MCF 10A (cell line): ENCODE results near the gene RGL4. TPM values are rescaled to one million over a fixed set of nuclear protein-coding genes. Genes with fewer than 3 reads are reported as not detected.

Experiments used
- BruUV-seq: library from RNA; stranded (reverse); fragments of 400-500 nt; replicated peaks from 2 replicates; lab custom pipeline; 2021; lab: Mats Ljungman, UMichigan
- CTCF ChIA-PET: fragments of 300-600 bp; sonication (Branson Sonifier 250); formaldehyde crosslinking; extraction: SDS; loops from one replicate; lab custom pipeline; 2021; ENCODE audit warnings: antibody characterized with exemption, inconsistent platforms; lab: Yijun Ruan, JAX
- POLR2A ChIA-PET: fragments of 300-600, 350-650 bp; sonication (Branson Sonifier 250); formaldehyde crosslinking; extraction: SDS; loops from one replicate; lab custom pipeline; 2020; ENCODE audit warnings: antibody characterized with exemption, inconsistent platforms; lab: Yijun Ruan, JAX
- DNase-seq: peaks from one replicate; pipeline ENCODE4 v3.0.0-alpha.2; 2018; ENCODE audit not compliant: unreplicated experiment
- H3K27ac Mint-ChIP-seq: one replicate; pipeline ENCODE4 v1.8.0; 2022; ENCODE audit warnings: mild to moderate bottlenecking, low read depth, mixed read lengths; ENCODE audit not compliant: unreplicated experiment
- H3K27me3 Mint-ChIP-seq: one replicate; pipeline ENCODE4 v1.8.0; 2022; ENCODE audit warnings: mixed read lengths; ENCODE audit not compliant: insufficient read depth, unreplicated experiment
- H3K36me3 Mint-ChIP-seq: one replicate; pipeline ENCODE4 v1.8.0; 2022; ENCODE audit warnings: mild to moderate bottlenecking, moderate library complexity, mixed read lengths; ENCODE audit not compliant: insufficient read depth, unreplicated experiment
- H3K4me1 Mint-ChIP-seq: one replicate; pipeline ENCODE4 v1.8.0; 2022; ENCODE audit warnings: mixed read lengths; ENCODE audit not compliant: insufficient read depth, unreplicated experiment
- H3K4me3 Mint-ChIP-seq: one replicate; pipeline ENCODE4 v1.8.0; 2022; ENCODE audit warnings: mild to moderate bottlenecking, moderate library complexity, mixed read lengths; ENCODE audit not compliant: unreplicated experiment
- H3K9me3 Mint-ChIP-seq: one replicate; pipeline ENCODE4 v1.8.0; 2022; ENCODE audit warnings: mixed read lengths; ENCODE audit not compliant: unreplicated experiment
- intact Hi-C: fragments of 100-400 bp; cut with micrococcal nuclease; formaldehyde crosslinking; loops from 2 replicates; pipeline ENCODE4 v1.14.1; 2022
- total RNA-seq: library from RNA; stranded (reverse); gene quantifications from 2 replicates; pipeline ENCODE4 v1.2.3, GENCODE V29; 2022
- TF ChIP-seq, protein P1 (sequence below): fragments of 200-600 bp; IDR thresholded peaks from one replicate; pipeline ENCODE4 v1.8.0; 2022; ENCODE audit warnings: antibody characterized with exemption, mild to moderate bottlenecking; ENCODE audit not compliant: unreplicated experiment

Gene RGL4
- total RNA-seq, 1 experiment from 2014 or later = not detected

- TF ChIP-seq, protein P1, sequence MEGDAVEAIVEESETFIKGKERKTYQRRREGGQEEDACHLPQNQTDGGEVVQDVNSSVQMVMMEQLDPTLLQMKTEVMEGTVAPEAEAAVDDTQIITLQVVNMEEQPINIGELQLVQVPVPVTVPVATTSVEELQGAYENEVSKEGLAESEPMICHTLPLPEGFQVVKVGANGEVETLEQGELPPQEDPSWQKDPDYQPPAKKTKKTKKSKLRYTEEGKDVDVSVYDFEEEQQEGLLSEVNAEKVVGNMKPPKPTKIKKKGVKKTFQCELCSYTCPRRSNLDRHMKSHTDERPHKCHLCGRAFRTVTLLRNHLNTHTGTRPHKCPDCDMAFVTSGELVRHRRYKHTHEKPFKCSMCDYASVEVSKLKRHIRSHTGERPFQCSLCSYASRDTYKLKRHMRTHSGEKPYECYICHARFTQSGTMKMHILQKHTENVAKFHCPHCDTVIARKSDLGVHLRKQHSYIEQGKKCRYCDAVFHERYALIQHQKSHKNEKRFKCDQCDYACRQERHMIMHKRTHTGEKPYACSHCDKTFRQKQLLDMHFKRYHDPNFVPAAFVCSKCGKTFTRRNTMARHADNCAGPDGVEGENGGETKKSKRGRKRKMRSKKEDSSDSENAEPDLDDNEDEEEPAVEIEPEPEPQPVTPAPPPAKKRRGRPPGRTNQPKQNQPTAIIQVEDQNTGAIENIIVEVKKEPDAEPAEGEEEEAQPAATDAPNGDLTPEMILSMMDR = no peak
- Mint-ChIP-seq H3K4me3 (peak overlapping the region; percentile 56), H3K4me1 (no peaks in the 10 kb centered on the region), H3K36me3 (peaks cover 9% of the 10 kb centered on the region), H3K27me3 (no peaks in the 10 kb centered on the region), H3K27ac (no peak overlapping the region), H3K9me3 (no peaks in the 10 kb centered on the region)
- ChIA-PET CTCF (interaction anchor here (0.8 kb wide), 1 partner anchor 143 kb away, joined by 4 read pairs; no protein-coding TSS in a partner anchor), POLR2A (interaction anchor here (0.7 to 0.9 kb wide), 2 partner anchors 12 to 431 kb away, joined by 4 read pairs; no protein-coding TSS in a partner anchor)
- BruUV-seq = no TSS peak
- DNase-seq = no peak
- intact Hi-C loops = no loop called here
Observed at GRCh38 chr22:23715806-23716375, 25.1 kb downstream of the RGL4 start.

GRCh38 chr22:23716811-23717801 lies 26.3 kb downstream of the RGL4 start:
- POLR2A ChIA-PET = interaction anchor here (0.6 to 1.2 kb wide), 4 partner anchors 33 to 432 kb away, joined by 3 to 6 read pairs (median 4); partner anchors contain the start of gene ZNF70
- intact Hi-C loops = no loop called here
- TSS peak; percentile 42 for BruUV-seq

GRCh38 chr22:23718371-23719165 lies 27.8 kb downstream of the RGL4 start:
- BruUV-seq = no TSS peak
- no peaks in the 10 kb centered on the region for H3K27me3 Mint-ChIP-seq
- no peaks in the 10 kb centered on the region for H3K9me3 Mint-ChIP-seq
- no peaks in the 10 kb centered on the region for H3K4me1 Mint-ChIP-seq
- intact Hi-C loops = no loop called here
- peak; percentile 41 for DNase-seq
- H3K4me3 Mint-ChIP-seq = no peak overlapping the region
- ChIA-PET CTCF (interaction anchor here (0.7 to 1.1 kb wide), 3 partner anchors 131 to 441 kb away, joined by 3 to 4 read pairs (median 3); no protein-coding TSS in a partner anchor), POLR2A (interaction anchor here (0.6 to 1.2 kb wide), 4 partner anchors 14 to 538 kb away, joined by 3 to 6 read pairs (median 3); partner anchors contain the start of gene BCR)
- no peak overlapping the region for H3K27ac Mint-ChIP-seq
- TF ChIP-seq, protein P1 = no peak
- H3K36me3 Mint-ChIP-seq = no peaks in the 10 kb centered on the region

More at GRCh38 chr22:23716811-23717801, 26.3 kb downstream of the RGL4 start:
- H3K9me3 Mint-ChIP-seq = no peaks in the 10 kb centered on the region
- peak overlapping the region; percentile 74 for H3K4me3 Mint-ChIP-seq
- H3K36me3 Mint-ChIP-seq = peaks cover 5% of the 10 kb centered on the region
- CTCF ChIA-PET = interaction anchor here (0.8 to 1.1 kb wide), 2 partner anchors 133 to 141 kb away, joined by 3 to 4 read pairs; no protein-coding TSS in a partner anchor
- peak; percentile 82 for DNase-seq
- no peaks in the 10 kb centered on the region for H3K4me1 Mint-ChIP-seq
- no peak overlapping the region for H3K27ac Mint-ChIP-seq
- no peaks in the 10 kb centered on the region for H3K27me3 Mint-ChIP-seq
- TF ChIP-seq, protein P1 = no peak
